ENCODE measurements around the gene SMLR1. TPM values are rescaled to one million over a fixed set of nuclear protein-coding genes. Genes with fewer than 3 reads are reported as not detected.

The SMLR1 gene
- total and polyA plus RNA-seq, 2 experiments from 2014 or later: not detected

GRCh38 chr6:130787726-130788500 lies 39.3 kb upstream of the SMLR1 start:
- no peak overlapping the region for H2AFZ ChIP-seq
- no peak overlapping the region for H3K4me2 ChIP-seq
- no peaks in the 10 kb centered on the region for H3K27me3 ChIP-seq (ENCODE audit: insufficient read depth)
- Mint-ChIP-seq H3K4me3 (no peak overlapping the region), H3K27me3 (ENCODE audit: insufficient read depth, low read depth, poor library complexity) (peaks cover 3% of the 10 kb centered on the region), H3K36me3 (ENCODE audit: low read depth) (no peaks in the 10 kb centered on the region), H3K4me1 (no peaks in the 10 kb centered on the region), H3K27ac (no peak overlapping the region), H3K9me3 (no peaks in the 10 kb centered on the region)
- no peak overlapping the region for H3K4me3 ChIP-seq
- TF ChIP-seq ZNF331 (CRISPR knock-in tag; IDR thresholded peaks at IDR 0.05; ENCODE audit: low read depth): no peak
- no peak for TF ChIP-seq ZNF114 (CRISPR knock-in tag; IDR thresholded peaks at IDR 0.05)
- TF ChIP-seq, protein P1, sequence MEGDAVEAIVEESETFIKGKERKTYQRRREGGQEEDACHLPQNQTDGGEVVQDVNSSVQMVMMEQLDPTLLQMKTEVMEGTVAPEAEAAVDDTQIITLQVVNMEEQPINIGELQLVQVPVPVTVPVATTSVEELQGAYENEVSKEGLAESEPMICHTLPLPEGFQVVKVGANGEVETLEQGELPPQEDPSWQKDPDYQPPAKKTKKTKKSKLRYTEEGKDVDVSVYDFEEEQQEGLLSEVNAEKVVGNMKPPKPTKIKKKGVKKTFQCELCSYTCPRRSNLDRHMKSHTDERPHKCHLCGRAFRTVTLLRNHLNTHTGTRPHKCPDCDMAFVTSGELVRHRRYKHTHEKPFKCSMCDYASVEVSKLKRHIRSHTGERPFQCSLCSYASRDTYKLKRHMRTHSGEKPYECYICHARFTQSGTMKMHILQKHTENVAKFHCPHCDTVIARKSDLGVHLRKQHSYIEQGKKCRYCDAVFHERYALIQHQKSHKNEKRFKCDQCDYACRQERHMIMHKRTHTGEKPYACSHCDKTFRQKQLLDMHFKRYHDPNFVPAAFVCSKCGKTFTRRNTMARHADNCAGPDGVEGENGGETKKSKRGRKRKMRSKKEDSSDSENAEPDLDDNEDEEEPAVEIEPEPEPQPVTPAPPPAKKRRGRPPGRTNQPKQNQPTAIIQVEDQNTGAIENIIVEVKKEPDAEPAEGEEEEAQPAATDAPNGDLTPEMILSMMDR (conservative IDR thresholded peaks at IDR 0.05; ENCODE audit: low read depth in 2 of 2): no peak
- no peak for TF ChIP-seq EZH2phosphoT487 (IDR thresholded peaks at IDR 0.05; ENCODE audit: unreplicated experiment)
- no peak for TF ChIP-seq EZH2 (IDR thresholded peaks at IDR 0.05; ENCODE audit: low read depth, unreplicated experiment)
- no peak for TF ChIP-seq ETS1 (IDR thresholded peaks at IDR 0.05)
- TF ChIP-seq ZNF462 (CRISPR knock-in tag; IDR thresholded peaks at IDR 0.05): no peak
- no peak for TF ChIP-seq JUNB (IDR thresholded peaks at IDR 0.05; ENCODE audit: unreplicated experiment)
- TF ChIP-seq NANOG (IDR thresholded peaks at IDR 0.05; ENCODE audit: borderline replicate concordance): no peak
- no peak for DNase-seq (ENCODE audit: low spot score)
- H4K20me1 ChIP-seq (replicated peaks; ENCODE audit: insufficient read depth): no peaks in the 10 kb centered on the region
- no peaks in the 10 kb centered on the region for H3K79me2 ChIP-seq (replicated peaks; ENCODE audit: insufficient read depth)
- no peaks in the 10 kb centered on the region for H3F3A ChIP-seq (replicated peaks; ENCODE audit: low read depth)
- H3K36me3 ChIP-seq (ENCODE audit: insufficient read depth): no peaks in the 10 kb centered on the region
- no peak overlapping the region for H3K27ac ChIP-seq (ENCODE audit: low read depth)
- ATAC-seq: no peak
- H3K9me2 ChIP-seq (ENCODE audit: insufficient read depth): 0 out of 2 replicates have a peak, but pooled peaks cover 8% of the 10 kb centered on the region
- no peaks in the 10 kb centered on the region for H3K4me1 ChIP-seq (ENCODE audit: insufficient read depth)
